NCI-H2196 treated with DMSO at 0.1 percent for 48 hours (cell line): Measurements from ENCODE around the gene CNKSR1.

Experiments used
- DNase-seq: peaks from one replicate; lab custom pipeline; 2025; ENCODE audit not compliant: unreplicated experiment; lab: John Stamatoyannopoulos, UW

Gene CNKSR1

DNA sequence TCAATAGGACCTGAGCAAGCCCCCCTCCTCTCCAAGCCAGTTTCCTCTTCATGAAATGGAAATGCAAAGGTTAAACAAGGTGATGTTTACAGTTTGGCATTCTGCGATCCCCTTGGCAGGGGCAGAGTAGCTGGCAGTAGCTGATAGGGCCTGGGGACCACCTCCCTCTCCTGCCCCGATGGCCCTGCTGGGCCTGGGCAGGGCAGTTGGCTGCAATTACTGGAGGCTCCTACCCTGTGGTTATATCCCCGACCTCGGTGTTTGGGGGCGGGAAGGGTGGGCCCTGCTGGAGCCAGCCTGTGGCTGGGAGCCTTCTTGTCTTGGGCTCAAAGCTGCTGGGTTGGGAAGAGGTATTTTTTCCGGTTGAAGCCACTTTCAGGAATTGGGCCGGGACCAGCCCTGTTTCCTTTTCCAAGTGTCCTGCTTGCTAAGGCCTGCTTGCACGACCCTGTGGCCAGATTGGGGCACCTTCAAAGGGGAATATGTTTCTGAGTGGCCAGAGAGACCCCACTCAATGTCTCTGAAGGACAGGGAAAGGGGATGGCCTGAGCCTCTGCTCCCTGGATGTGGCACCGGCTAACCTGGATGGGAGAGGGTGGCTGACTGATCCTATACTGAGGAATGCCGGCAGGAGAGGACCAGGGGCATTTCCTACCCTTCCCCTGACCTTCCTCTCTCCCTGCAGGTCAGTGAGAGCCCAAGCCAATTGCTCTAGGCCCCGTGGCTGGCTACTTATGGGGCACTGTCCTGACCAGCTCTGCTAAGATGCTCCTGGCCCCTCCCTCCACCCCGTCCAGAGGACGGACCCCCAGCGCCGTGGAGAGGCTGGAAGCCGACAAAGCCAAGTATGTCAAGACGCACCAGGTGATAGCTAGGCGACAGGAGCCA is 16.5 kb upstream of the CNKSR1 start:
- no peak for DNase-seq

DNA sequence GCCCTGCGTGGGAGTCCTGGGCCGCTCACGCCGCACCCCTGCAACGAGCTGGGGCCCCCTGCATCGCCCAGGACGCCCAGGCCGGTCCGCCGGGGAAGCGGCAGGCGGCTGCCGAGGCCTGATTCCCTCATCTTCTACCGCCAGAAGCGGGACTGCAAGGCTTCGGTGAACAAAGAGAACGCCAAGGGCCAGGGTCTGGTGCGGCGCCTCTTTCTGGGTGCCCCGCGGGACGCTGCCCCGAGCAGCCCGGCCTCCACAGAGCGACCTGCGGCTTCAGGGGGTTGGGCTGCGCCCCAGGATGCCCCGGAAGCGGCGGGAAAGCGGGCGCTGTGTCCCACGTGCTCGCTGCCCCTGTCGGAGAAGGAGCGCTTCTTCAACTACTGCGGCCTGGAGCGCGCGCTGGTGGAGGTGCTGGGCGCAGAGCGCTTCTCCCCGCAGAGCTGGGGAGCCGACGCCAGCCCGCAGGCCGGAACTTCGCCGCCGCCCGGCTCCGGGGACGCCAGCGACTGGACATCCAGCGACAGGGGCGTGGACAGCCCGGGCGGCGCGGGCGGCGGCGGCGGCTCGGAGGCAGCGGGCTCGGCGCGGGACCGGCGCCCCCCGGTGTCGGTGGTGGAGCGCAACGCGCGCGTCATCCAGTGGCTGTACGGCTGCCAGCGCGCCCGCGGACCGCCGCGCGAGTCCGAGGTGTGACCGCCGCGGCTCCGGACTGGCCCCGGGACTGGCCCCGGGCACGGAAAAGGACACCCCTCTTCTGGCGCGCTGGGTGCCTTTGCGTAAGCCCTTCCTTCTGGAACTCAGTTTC is 15.7 kb upstream of the CNKSR1 start:
- DNase-seq, result peak; percentile 21

DNA sequence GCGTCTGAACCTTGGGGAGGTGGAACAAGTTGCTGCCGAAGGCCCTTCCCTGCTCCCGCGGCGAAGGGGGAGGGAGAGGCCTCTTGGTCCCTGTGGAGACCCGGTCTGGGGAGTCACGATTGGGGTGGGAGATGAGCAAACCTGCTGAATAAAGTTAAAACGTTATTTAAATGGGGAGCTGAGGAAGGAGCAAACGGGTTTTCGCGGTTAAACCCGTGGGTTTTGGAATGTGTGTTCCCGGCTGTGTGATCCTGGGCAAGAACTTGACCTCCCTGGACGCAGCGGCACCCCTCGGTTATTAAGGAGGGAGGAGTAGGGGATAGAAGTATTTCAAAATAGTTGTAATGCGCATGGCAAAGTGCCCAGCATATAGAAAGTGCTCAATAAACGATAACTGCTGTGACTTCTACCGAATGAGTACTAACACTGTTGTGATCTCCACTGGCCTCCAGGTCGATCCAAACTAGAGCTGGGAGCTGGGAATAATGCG is 15.0 kb upstream of the CNKSR1 start:
- DNase-seq, result no peak

DNA sequence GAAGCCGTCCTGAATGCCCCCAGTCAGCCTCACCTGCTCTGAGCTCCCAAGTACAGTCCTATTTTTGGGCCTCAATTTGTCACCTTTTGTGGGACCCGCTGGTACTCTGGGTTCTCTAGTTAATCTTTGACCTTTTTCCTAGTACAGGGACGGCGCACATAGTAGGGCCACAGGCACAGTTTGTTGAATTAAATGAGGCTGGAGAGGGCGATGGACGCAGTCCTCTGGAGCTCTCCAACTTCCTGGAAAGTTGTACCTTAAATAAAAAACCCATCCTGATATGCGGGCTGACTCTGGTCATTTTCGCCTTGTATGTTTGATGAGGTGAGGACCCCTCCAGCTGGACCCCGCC is 13.6 kb upstream of the CNKSR1 start:
- DNase-seq, result no peak

DNA sequence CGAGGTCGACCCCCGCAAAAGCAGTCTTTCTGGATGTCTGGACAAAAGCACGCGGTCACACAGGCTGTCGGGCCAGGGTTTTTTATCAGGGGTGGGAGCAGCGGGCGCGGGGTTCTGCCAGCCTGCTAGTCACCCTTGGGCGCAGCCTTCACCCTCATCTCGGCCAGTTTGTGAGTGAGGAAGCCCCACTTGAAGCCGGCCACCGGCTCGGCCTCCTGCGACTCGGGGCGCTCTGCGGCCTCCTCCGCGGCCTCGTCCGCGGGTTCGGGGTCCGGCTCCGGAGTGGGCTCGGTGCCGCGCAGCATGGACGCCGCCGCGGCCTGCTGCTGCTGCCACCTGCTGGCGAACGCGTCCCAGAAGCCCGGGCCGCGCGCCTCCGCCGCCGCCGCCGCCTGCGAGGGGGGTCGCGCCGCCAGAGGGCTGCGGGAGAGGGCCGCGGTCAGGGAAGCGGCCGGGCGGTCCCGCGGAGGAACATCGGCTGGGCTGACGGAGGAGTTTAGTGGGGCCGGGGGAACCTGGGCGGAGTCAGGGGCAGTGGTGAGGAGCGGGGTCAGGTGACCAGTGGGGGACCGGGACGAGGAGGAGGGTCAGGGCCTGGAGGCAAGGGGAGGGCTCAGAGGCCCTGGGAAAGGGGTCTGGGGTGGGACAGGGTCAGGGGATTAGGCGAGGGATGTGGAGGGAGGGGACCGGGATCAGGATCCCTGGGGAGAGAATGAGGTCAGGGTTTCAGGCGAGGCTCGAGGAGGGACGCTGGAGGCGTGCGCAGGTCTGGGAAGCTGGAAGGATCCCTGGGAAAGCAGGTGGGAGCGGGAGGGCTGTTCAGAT is 13.0 kb upstream of the CNKSR1 start:
- DNase-seq, result no peak

DNA sequence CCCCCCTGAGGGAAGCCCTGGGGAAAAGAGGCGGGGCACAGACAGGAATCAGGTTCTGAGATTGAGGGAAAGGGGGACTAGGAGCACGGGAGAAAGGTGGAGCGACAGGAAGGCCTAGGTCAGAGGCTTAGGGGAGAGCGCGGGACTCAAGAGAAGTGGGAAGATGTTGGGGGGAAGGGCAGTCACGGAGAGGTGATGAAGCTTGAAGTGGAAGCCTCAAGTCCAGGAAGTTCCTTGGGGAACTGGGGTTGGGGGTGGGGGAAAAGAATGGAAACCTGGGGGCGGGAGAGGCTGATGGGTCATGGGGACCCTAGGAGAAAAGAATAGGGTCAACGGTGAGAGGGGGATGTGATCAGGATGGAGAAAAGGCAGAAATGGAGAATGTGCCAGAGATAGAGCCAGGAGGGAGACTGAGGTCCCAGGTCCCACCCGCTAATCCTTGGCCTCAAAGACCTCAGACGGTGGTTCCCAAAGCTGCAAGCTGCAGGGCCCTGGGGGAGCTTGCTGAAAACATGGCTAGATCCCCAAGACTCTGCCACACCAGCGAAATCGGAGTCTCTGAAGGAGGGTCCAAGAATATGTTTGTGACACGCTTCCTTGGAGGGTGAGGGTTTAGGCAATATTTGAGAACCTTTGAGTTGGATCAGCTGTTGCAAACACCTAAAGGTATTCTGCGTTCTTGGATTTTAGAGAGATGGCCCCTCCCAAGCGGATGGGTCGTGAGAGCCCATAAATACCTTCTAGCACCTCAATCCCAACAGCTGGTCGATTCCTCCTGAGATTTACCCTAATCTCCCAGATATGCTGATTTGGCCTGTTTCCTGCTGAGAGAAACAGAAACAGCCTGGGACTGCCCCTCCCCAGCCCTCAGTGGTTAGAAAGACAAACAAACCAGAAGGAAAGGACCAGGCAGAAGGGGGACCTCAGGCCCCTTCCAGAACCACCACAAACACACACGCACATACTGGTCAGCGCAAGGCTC is 12.1 kb upstream of the CNKSR1 start:
- no peak for DNase-seq

DNA sequence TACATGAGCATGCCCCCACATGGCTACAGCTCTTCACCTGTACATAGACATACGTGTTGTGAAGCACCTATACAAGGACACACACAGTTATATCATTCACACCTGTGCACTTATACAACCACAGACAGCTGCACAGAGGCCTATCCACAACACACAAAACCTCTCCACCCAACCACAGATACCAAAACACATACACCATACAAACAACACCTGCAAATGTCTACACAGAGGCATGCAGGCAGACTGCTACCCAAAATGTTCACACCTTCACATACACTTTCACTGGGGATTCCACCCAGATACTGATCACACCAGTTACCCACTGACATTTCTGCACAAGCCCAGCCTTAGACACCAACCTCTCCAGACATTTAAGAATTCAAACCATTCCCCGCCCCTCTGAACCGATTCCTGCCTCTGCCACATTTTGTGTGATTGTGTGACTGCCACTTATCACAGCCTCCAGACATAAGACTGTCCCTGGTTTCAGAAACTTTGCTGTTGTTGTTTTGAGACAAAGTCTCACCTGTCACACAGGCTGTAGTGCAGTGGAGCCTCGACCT is 10.5 kb upstream of the CNKSR1 start:
- DNase-seq, result no peak

DNA sequence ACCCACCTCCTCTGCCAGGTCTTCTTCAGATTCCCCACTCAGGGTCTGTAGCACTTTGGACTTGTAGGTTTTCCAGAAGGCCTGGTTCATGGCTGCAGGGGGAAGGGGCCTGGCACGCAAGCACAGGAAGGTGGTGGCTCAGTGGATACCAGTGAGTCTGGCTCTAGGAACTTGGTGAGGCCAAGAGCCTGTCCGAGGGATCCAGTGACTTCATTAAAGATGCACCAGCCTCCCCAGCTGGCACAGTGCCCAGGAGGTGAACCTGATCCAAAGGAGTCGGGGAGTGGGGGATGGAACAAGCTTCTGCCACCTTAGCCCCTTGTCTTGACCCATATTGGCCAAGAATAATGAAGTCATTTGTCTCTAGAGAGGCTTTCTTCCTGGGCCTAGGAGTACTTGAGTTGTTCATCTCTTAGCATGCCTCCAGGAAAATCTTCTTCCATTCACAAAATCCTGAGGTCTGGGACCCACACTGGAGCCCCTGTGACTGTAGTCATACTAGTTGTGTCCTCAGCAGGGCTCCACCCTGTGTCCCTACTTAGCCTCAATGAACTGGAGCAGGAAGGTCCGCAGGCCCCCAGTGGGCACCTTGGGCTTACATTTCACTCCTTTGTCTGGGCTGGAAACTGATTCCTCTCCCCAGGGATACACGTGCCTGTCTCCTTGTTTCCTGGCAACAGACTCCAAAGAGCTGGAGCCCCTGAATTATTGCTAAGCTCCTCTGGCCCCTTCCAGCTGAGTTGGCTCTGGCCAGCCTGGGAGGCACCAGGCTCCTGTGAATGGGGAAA is 8.7 kb upstream of the CNKSR1 start, which contains the start of gene C1orf232:
TSS of gene C1orf232 (minus strand) at position 554 of the 788 bp plus-strand sequence. CDS start at position 90, 464 bp downstream.
- DNase-seq, result peak; percentile 45

DNA sequence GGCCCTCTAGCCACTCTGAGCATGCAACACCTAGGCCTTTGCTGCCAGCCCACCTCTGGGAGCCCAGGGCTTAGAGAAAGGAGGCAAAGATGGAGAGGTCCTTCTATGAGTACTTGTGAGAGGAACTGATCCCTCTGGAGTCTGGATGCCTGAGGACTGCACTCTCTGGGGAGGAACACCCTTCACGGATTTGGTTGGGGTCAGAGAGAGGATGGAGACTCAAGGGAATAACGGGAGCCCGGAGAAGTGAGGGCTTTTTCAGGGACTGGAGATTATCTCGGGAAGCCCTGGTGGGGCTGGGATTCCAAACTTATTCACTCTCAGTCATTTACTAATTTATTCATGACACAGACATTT is 8.1 kb upstream of the CNKSR1 start:
- no peak for DNase-seq

DNA sequence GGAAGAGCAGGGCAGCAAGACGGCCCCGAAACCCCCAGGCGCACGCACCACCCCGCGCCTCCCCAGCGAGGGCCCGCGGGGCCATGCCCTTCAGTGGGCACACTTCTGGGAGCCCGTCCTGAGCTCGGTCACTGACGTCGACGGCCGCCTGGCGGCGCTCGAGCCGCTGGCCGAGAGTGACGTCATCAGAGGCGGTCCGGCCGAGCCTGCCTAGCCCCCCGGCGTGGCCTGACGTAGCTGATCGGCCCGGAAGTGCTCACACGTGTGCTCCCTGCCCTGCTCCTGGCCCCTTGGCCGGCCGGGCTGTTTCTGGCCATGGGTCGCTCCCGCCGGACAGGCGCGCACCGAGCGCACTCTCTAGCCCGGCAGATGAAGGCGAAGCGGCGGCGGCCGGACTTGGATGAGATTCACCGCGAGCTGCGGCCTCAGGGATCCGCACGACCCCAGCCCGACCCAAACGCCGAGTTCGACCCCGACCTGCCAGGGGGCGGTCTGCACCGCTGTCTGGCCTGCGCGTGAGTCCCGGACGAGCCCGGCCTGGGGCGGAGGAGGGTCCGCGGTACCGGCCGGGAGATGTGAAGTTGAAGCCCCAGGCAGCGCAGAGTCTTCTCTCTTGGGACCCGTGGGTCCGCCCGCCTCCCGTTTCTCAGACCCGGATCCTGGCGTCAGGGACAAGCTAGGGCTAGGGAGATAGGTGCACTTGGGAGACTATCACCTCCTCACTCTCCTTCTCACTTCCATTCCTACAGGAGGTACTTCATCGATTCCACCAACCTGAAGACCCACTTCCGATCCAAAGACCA is 7.4 kb upstream of the CNKSR1 start, which contains the start of gene ZNF593:
TSS of gene ZNF593 (plus strand) at position 240 of the 803 bp plus-strand sequence. CDS start at position 316, 76 bp downstream.
- DNase-seq, result peak; percentile 88

DNA sequence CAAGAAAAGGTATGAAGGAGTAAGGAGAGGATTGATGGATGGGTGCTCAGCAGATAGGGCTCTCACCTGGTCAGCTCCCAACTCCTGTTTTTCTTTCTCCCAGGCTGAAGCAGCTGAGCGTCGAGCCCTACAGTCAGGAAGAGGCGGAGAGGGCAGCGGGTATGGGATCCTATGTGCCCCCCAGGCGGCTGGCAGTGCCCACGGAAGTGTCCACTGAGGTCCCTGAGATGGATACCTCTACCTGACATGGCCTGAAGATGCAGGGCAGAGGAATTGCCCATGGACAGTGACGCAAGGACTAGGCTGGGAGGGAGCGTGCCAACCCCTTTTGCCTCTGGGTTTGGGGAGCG is 6.8 kb upstream of the CNKSR1 start:
- no peak for DNase-seq

DNA sequence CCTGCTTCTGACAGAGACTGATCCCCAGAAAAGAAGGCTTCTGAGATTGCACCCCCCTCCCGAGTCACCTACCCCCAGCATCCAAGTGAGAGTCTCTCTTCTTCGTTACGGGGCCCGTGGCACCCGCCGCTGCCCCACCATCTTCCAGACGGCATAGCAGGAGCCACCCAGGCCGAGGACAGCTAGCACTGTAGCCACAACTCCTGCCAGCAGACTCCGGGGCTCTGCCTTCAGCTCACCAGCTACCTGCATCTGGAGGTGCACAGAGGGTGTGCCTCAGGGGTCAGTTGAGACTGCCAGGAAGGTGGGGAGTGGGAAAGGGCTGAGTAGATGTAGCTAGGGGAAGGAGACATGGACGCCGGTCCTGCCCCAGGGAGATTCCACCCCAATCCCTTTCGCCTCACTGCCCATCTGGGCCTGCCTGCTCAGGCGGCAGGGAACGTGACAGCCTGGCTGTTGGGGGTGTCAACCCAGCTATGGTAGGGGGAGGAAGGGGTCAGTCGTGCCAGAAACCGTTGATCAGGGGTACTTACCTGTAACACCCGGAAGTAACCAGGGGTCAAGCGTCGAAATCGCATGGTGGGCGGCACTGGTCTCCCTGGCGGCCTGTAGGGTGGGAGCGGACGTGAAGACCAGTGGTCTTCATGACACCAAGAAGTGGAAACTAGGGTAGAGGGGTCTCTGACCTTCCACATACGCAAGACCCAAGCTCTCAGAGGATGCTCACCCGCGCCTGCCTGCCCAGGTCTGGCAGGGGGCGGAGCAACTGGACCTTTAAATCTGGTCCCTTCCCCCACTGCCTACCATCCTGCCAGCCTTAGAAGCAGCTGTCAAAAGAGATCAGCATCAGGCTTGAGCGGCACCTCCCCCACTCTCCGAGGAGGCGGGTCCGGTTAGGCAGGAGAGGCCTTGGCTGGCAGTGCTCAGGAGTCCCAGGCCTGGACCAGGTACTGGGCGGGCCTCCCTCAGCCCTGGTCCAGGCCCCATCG is 5.9 kb upstream of the CNKSR1 start, which contains the start of gene ZNF593OS:
TSS of gene ZNF593OS (minus strand) at position 749 of the 989 bp plus-strand sequence. CDS start at position 578, 171 bp downstream.
- no peak for DNase-seq

DNA sequence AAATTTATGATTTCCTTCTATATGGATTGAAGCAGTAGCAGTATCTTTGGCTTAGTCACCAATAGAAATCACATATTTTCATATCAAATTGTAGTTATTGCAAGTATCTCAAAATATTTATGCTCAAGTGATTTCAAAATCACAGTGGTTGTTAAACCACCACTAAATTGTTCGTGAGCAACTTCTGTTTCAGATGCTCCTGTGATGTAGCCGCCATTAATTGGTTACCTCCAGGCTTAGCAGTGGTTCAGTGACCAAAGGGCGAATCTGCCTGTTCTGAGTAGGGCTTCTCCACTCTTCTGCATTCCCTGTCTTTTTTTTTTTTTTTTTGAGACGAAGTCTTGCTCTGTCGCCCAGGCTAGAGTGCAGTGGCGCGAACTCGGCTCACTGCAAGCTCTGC is 1.9 kb upstream of the CNKSR1 start:
- no peak for DNase-seq

DNA sequence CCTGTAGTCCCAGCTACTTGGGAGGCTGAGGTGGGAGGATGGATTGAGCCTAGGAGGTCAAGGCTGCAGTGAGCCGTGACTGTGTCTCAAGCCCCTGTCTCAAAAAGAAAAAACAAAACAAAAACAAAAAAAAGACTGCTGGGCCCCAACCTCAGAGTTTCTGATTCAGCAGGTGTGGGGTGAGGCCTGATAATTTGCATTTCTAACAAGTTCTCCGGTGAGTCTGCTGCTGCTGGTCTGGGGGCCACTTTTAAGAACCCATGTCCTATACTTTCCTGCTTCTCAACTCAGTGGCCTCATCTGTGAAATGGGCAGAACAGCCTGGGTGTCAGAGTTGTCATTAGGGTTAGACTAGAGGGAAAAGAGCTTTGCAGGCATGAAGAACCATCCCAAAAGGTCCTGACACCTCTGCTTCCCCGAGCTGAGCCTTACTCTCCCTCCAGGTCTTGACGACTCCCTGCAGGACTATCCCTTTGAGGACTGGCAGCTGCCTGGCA is 2.8 kb downstream of the CNKSR1 start:
- no peak for DNase-seq

DNA sequence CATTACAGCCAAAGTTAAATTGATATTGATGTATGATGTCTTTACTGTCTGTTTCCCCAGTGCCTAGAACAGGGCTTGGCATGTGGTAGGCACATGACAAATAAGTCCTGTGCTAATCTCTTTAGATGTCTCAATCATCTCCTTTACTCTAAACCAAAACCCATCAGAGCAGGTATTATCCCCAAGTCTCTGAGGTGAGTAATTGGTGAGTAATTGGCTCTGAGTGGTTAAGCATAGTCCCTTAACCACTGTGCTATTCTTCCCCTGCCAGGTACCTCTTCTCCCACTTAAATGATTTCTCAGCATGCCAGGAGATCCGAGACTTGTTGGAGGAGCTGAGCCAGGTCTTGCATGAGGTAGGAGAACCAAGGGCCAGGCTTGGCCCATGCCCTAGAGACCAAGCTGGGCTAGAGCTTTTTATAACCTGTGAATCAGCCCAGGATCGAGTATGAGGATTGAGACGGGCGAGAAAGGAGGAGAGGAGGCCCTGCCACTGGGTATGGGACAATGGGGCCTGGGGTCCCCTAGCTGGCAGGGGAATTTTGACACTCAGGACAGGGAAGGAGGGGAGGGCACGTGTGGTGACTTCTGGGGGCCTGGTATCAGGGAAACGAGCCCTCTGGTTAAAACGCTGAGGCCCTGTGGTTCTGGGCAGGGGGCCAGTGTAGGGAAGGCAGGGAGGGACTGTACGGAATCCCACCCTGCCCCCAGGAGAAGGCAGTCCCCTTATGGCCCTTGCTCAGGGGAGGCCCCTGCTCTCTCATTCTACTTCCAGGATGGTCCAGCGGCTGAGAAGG is 4.5 kb downstream of the CNKSR1 start:
- no peak for DNase-seq

DNA sequence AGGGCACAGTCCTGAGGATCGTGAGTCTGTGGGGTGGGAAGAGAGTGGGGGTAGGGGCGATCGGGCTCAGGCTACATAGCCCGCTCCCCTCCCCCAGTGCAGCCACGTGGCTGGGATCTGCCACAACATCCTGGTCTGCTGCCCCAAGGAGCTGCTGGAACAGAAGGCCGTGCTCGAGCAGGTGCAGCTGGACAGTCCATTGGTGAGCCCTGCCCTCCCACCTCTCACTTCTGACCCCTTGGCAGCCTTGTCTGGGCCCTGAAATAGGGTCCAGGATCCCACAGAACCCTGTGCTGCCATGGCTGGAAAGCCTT is 5.0 kb downstream of the CNKSR1 start:
- no peak for DNase-seq
